Measurements from ENCODE around the gene BLTP3A.
"Not testable (repeated sequence)": the region's sequence is repeated elsewhere in the genome, so short reads cannot be mapped to it uniquely, and the experiment has no call there.

Gene BLTP3A

GRCh38 chr6:34791164-34791700 lies 651 bp upstream of the BLTP3A start:
- no peak for DNase-seq (ENCODE audit: low read depth, low spot score)
- WGBS (ENCODE audit: insufficient coverage, insufficient read length), result no CpG with 5 or more reads among the region's 19 CpGs
- Histone ChIP-seq H3K27me3 (ENCODE audit: control insufficient read depth, insufficient read depth, low read length) (no peaks in the 10 kb centered on the region), H3K4me3 (ENCODE audit: low read length) (peak overlapping the region; percentile 86; the same call in 1 of the 2 replicates), H3K9me3 (ENCODE audit: control insufficient read depth, insufficient read depth, low read length) (no peaks in the 10 kb centered on the region), H3K27ac (ENCODE audit: low read length) (no peak overlapping the region), H3K36me3 (ENCODE audit: control insufficient read depth, insufficient read depth, low read length) (no peaks in the 10 kb centered on the region), H3K4me1 (ENCODE audit: control insufficient read depth, insufficient read depth, low read length) (no peaks in the 10 kb centered on the region; the same call in 1 of the 2 replicates)

DNA sequence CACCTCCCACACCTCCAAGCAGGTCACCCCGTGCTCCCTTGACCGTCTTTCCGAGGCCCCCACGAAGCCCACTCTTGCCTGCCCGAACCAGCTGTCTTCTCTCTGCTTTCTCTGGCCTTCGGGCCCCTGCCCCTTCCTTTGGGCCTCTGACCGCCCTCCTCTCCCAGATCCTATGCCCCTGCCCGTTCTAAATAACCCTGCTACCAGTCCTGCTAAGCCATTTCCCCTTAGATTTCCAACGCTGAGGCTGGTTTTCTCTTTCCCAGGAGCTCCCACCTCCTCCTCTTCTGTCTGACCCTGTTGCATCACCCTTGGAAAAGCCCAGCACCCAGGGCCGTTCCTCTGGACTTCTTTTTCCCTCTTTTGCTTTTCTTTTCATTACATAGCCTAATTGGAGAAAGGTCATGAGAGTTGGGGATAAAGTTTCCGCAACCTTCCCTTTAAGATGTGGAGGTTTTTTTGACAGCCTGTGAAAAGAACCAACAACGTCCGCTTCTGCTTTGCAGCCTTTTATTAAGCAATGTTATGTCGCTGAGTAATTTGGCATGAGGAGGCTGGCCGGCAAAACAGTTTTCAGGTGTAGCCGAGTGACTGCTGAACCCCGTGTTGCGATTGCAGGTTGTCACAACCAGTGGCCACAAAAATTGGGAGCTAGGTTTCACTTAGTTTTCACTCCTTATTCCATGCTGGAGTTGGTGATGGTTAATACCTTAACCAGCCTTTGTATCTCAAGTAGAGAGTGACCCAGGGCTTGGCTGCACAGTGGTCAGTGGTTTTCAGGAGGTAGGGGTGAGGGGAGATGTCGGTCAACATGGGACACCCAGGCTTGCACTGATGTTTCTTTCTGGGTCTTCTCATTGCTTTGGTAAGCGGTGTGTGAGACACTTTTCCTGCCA lies 970 bp downstream of the BLTP3A start:
- peak overlapping the region; percentile 86 for H3K4me3 ChIP-seq (ENCODE audit: low read length)
- H3K4me1 ChIP-seq (ENCODE audit: control insufficient read depth, insufficient read depth, low read length), result no peaks in the 10 kb centered on the region; the same call in 1 of the 2 replicates
- no CpG with 5 or more reads among the region's 20 CpGs for WGBS (ENCODE audit: insufficient coverage, insufficient read length)
- H3K27me3 ChIP-seq (ENCODE audit: control insufficient read depth, insufficient read depth, low read length), result no peaks in the 10 kb centered on the region
- H3K27ac ChIP-seq (ENCODE audit: low read length), result no peak overlapping the region
- no peaks in the 10 kb centered on the region for H3K36me3 ChIP-seq (ENCODE audit: control insufficient read depth, insufficient read depth, low read length)
- DNase-seq (ENCODE audit: low read depth, low spot score), result no peak
- H3K9me3 ChIP-seq (ENCODE audit: control insufficient read depth, insufficient read depth, low read length), result no peaks in the 10 kb centered on the region

DNA sequence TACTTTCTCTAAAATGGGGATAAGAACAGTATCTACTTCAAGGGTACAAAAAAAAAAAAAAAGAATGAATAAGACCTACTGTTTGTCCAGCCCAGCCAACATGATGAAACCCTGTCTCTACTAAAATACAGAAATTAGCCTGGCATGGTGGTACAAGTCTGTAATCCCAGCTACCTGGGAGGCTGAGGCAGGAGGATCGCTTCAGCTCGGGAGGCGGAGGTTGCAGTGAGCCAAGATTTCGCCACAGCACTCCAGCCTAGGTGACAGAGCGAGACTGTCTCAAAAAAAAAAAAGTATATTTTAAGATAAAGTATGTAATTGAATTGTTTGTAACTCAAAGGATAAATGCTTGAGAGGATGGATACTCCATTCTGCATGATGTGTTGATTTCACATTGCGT lies 2.0 kb downstream of the BLTP3A start:
- Histone ChIP-seq H3K4me1 (ENCODE audit: control insufficient read depth, insufficient read depth, low read length) (no peaks in the 10 kb centered on the region; the same call in 1 of the 2 replicates), H3K27ac (ENCODE audit: low read length) (no peak overlapping the region), H3K36me3 (ENCODE audit: control insufficient read depth, insufficient read depth, low read length) (no peaks in the 10 kb centered on the region), H3K9me3 (ENCODE audit: control insufficient read depth, insufficient read depth, low read length) (no peaks in the 10 kb centered on the region), H3K4me3 (ENCODE audit: low read length) (no peak overlapping the region), H3K27me3 (ENCODE audit: control insufficient read depth, insufficient read depth, low read length) (no peaks in the 10 kb centered on the region)
- no CpG with 5 or more reads among the region's 6 CpGs for WGBS (ENCODE audit: insufficient coverage, insufficient read length)
- DNase-seq (ENCODE audit: low read depth, low spot score), result no peak

- Histone ChIP-seq H3K4me1 (ENCODE audit: control insufficient read depth, insufficient read depth, low read length) (no peaks in the 10 kb centered on the region; the same call in 1 of the 2 replicates), H3K4me3 (ENCODE audit: low read length) (no peak overlapping the region), H3K9me3 (ENCODE audit: control insufficient read depth, insufficient read depth, low read length) (no peaks in the 10 kb centered on the region), H3K36me3 (ENCODE audit: control insufficient read depth, insufficient read depth, low read length) (no peaks in the 10 kb centered on the region), H3K27me3 (ENCODE audit: control insufficient read depth, insufficient read depth, low read length) (no peaks in the 10 kb centered on the region), H3K27ac (ENCODE audit: low read length) (no peak overlapping the region)
- DNase-seq (ENCODE audit: low read depth, low spot score), result no peak
- WGBS (ENCODE audit: insufficient coverage, insufficient read length), result no CpG with 5 or more reads among the region's 2 CpGs
Measured at GRCh38 chr6:34795836-34796425, 4.0 kb downstream of the BLTP3A start.

DNA sequence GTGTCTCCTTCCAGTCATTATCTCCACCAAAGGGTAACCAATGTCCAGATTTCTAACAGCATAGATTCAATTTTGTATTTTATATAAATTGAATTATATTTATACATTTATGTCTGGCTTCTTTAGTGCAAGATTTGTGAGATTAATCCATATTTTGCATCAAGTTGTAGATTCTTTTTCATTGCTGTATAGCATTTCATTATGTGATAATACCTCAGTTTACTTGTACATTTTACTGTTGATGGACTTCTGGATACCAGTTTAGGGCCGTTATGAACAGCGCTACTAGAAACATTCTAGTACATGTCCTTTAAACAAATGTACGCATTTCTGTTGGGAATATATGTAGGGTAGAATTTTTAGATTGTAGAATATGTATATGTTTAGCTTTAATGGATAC lies 6.2 kb downstream of the BLTP3A start:
- Histone ChIP-seq H3K4me3 (ENCODE audit: low read length) (no peak overlapping the region), H3K9me3 (ENCODE audit: control insufficient read depth, insufficient read depth, low read length) (no peaks in the 10 kb centered on the region), H3K36me3 (ENCODE audit: control insufficient read depth, insufficient read depth, low read length) (no peaks in the 10 kb centered on the region), H3K27ac (ENCODE audit: low read length) (no peak overlapping the region), H3K27me3 (ENCODE audit: control insufficient read depth, insufficient read depth, low read length) (no peaks in the 10 kb centered on the region), H3K4me1 (ENCODE audit: control insufficient read depth, insufficient read depth, low read length) (no peaks in the 10 kb centered on the region; the same call in 1 of the 2 replicates)
- no peak for DNase-seq (ENCODE audit: low read depth, low spot score)
- WGBS (ENCODE audit: insufficient coverage, insufficient read length), result no CpG with 5 or more reads among the region's 3 CpGs

DNA sequence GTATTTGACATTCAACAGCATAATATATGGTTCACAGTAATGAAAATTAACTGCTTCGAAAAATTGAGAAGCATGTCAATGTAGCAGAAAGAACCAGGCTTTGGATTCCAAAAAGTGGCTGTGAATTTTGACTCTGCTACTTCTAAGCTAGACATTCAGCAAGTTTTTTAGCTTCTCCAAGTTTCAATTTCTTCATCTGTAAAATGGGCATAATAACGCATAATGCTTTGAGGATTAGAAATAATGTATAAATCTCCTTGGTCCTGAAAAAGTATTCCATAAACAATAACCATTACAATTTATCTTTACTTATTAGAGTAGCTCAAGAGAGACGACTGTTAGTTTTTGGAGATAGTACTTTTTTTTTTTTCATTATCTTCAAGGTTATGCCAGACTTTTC lies 7.7 kb downstream of the BLTP3A start:
- no peak for DNase-seq (ENCODE audit: low read depth, low spot score)
- H3K36me3 ChIP-seq (ENCODE audit: control insufficient read depth, insufficient read depth, low read length), result no peaks in the 10 kb centered on the region
- H3K4me3 ChIP-seq (ENCODE audit: low read length), result no peak overlapping the region
- WGBS (ENCODE audit: insufficient coverage, insufficient read length), result no CpG with 5 or more reads among the region's 3 CpGs
- no peak overlapping the region for H3K27ac ChIP-seq (ENCODE audit: low read length)
- no peaks in the 10 kb centered on the region for H3K27me3 ChIP-seq (ENCODE audit: control insufficient read depth, insufficient read depth, low read length)
- no peaks in the 10 kb centered on the region for H3K9me3 ChIP-seq (ENCODE audit: control insufficient read depth, insufficient read depth, low read length)
- H3K4me1 ChIP-seq (ENCODE audit: control insufficient read depth, insufficient read depth, low read length), result no peaks in the 10 kb centered on the region

DNA sequence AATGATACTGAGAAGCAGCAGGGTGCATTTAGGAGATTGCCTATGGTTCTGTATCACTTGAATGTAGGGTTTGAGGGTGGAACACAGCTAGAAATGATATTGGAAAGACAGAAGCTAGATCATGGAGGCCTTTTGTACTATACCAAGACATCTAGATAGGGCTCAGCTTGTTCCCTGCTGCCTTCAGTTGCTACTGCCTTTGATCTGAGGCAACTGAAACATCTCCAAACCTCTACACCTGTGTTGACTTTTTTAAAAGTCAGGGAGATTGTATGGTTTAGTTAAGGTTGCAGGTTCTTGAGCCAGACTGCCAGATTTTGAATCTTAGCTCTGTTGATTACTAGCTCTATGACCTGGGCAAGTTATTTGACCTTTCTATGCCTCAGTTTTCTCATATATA lies 12.7 kb downstream of the BLTP3A start:
- no peaks in the 10 kb centered on the region for H3K9me3 ChIP-seq (ENCODE audit: control insufficient read depth, insufficient read depth, low read length)
- DNase-seq (ENCODE audit: low read depth, low spot score), result no peak
- no peak overlapping the region for H3K4me3 ChIP-seq (ENCODE audit: low read length)
- H3K4me1 ChIP-seq (ENCODE audit: control insufficient read depth, insufficient read depth, low read length), result no peaks in the 10 kb centered on the region
- no peaks in the 10 kb centered on the region for H3K36me3 ChIP-seq (ENCODE audit: control insufficient read depth, insufficient read depth, low read length)
- H3K27ac ChIP-seq (ENCODE audit: low read length), result no peak overlapping the region
- H3K27me3 ChIP-seq (ENCODE audit: control insufficient read depth, insufficient read depth, low read length), result no peaks in the 10 kb centered on the region

DNA sequence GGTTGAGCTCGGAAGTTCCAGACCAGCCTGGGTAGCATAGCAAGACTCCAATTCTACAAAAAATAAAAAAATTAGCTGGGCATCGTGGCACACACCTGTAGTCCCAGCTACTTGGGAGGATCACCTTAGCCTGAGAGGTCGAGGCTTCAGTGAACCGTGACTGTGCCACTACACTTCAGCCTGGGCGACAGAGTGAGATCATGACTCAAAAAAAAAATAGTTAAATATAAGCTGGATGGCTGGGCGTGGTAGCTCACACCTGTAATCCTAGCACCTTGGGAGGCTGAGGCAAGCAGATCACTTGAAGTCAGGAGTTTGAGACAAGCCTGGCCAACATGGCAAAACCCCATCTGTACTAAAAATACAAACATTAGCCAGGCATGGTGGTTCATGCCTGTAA lies 13.2 kb downstream of the BLTP3A start:
- not testable (repeated sequence) for H3K9me3 ChIP-seq (ENCODE audit: control insufficient read depth, insufficient read depth, low read length); H3K4me3 ChIP-seq (ENCODE audit: low read length); H3K4me1 ChIP-seq (ENCODE audit: control insufficient read depth, insufficient read depth, low read length); DNase-seq (ENCODE audit: low read depth, low spot score); H3K27me3 ChIP-seq (ENCODE audit: control insufficient read depth, insufficient read depth, low read length); H3K36me3 ChIP-seq (ENCODE audit: control insufficient read depth, insufficient read depth, low read length); H3K27ac ChIP-seq (ENCODE audit: low read length)
- WGBS (ENCODE audit: insufficient coverage, insufficient read length), result no CpG with 5 or more reads among the region's 6 CpGs

DNA sequence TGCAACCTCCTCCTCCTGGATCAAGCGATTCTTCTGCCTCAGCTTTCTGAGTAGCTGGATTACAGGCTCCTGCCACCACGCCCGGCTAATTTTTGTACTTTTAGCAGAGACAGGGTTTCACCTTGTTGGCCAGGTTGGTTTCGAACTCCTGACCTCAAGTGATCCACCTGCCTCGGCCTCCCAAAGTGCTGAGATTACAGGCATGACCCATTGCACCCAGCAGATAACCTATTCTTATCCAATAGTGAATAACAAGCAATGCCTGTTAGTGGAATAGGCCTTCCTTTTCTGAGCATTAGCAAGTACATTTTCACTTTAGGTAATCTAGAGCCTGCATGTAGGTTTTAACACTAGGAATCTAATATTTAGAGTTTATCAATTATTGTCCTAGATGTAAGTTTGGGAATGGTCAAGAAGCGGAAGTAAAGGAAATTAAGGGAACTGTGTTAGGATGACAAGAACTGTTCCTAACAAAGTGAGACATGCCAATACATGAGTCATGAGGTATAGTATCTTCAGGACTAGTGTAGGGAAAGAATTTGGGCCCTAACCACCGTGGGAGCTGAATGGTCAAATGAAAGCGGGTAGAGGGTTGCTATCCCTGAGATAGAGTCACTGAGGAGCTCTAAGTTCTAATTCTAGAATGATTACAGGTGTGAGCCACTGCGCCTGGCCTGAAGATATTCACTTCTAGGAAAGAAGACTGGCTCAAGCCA lies 15.0 kb downstream of the BLTP3A start:
- Histone ChIP-seq H3K27me3 (ENCODE audit: control insufficient read depth, insufficient read depth, low read length) (no peaks in the 10 kb centered on the region), H3K4me1 (ENCODE audit: control insufficient read depth, insufficient read depth, low read length) (no peaks in the 10 kb centered on the region), H3K9me3 (ENCODE audit: control insufficient read depth, insufficient read depth, low read length) (no peaks in the 10 kb centered on the region), H3K27ac (ENCODE audit: low read length) (no peak overlapping the region), H3K4me3 (ENCODE audit: low read length) (no peak overlapping the region), H3K36me3 (ENCODE audit: control insufficient read depth, insufficient read depth, low read length) (no peaks in the 10 kb centered on the region)
- WGBS (ENCODE audit: insufficient coverage, insufficient read length), result no CpG with 5 or more reads among the region's 9 CpGs
- no peak for DNase-seq (ENCODE audit: low read depth, low spot score)

- no CpG with 5 or more reads among the region's 3 CpGs for WGBS (ENCODE audit: insufficient coverage, insufficient read length)
- H3K4me1 ChIP-seq (ENCODE audit: control insufficient read depth, insufficient read depth, low read length); H3K27me3 ChIP-seq (ENCODE audit: control insufficient read depth, insufficient read depth, low read length): not testable (repeated sequence)
Measured at GRCh38 chr6:34808473-34808872, 16.6 kb downstream of the BLTP3A start.

More at GRCh38 chr6:34808473-34808872, 16.6 kb downstream of the BLTP3A start:
- not testable (repeated sequence) for DNase-seq (ENCODE audit: low read depth, low spot score); H3K36me3 ChIP-seq (ENCODE audit: control insufficient read depth, insufficient read depth, low read length); H3K27ac ChIP-seq (ENCODE audit: low read length); H3K9me3 ChIP-seq (ENCODE audit: control insufficient read depth, insufficient read depth, low read length); H3K4me3 ChIP-seq (ENCODE audit: low read length)
